Erythroblast (primary cell): ENCODE measurements around the gene SLC8A3.

ENCODE experiments used
- GATA1 ChIP-seq: IDR thresholded peaks from 2 replicates; pipeline ENCODE4 v1.6.1; 2011; ENCODE audit warnings: low read depth, mild to moderate bottlenecking, control low read depth, low read length, moderate library complexity
- POLR2A ChIP-seq: IDR thresholded peaks from 2 replicates; pipeline ENCODE4 v1.6.1; 2011; ENCODE audit warnings: mild to moderate bottlenecking, low read length

- TF ChIP-seq POLR2A (no peak), GATA1 (no peak)
Observed at GRCh38 chr14:70014406-70015095, 174.2 kb downstream of the SLC8A3 start.
